Hepatocyte (in vitro differentiated cells): ENCODE measurements around the gene C11orf86.

Experiments used
- CTCF ChIP-seq: fragments of 200-600 bp; sonication (generic); IDR thresholded peaks from 2 replicates; pipeline ENCODE4 v1.5.1; 2016; ENCODE audit warnings: antibody characterized with exemption, mild to moderate bottlenecking; ENCODE audit not compliant: poor library complexity
- EZH2 ChIP-seq: fragments of 200-600 bp; sonication (generic); IDR thresholded peaks from 2 replicates; pipeline ENCODE4 v1.6.1; 2016; ENCODE audit warnings: antibody characterized with exemption, mild to moderate bottlenecking, borderline replicate concordance

- TF ChIP-seq CTCF (no peak), EZH2 (no peak)
Observed at GRCh38 chr11:67024410-67024809, 49.3 kb downstream of the C11orf86 start.
